Panc1 (cell line): ENCODE data around the gene PROSER3. TPM values are rescaled to one million over a fixed set of nuclear protein-coding genes. Genes with fewer than 3 reads are reported as not detected.

Experiments
- ATAC-seq: fragments of 200-7000 bp; cut with Tn5 transposase; 2 replicates; pipeline ENCODE4 v1.9.1; 2020; ENCODE audit warnings: mild to moderate bottlenecking, moderate library complexity
- BruUV-seq: library from RNA; stranded (reverse); fragments of 400-500 nt; replicated peaks from 2 replicates; lab custom pipeline; 2021; lab: Mats Ljungman, UMichigan
- CTCF ChIA-PET: fragments of 300-600 bp; sonication (Branson Sonifier 250); formaldehyde crosslinking; loops from one replicate; lab custom pipeline; 2022; ENCODE audit warnings: antibody characterized with exemption; lab: Charles Lee
- POLR2A ChIA-PET: fragments of 300-600 bp; sonication (Branson Sonifier 250); formaldehyde crosslinking; loops from one replicate; lab custom pipeline; 2022; ENCODE audit warnings: antibody characterized with exemption; lab: Charles Lee
- DNase-seq: peaks from one replicate; pipeline ENCODE4 v3.0.0-alpha.2; 2010; ENCODE audit warnings: low read depth, low spot score
- H3K27ac ChIP-seq: 2 replicates; pipeline ENCODE4 v1.5.1; 2011; ENCODE audit warnings: mild to moderate bottlenecking, low read length, inconsistent platforms
- H3K27me3 ChIP-seq: fragments of 200-500 bp; sonication (Bioruptor generic); 2 replicates; pipeline ENCODE4 v1.6.0; 2014; ENCODE audit warnings: low read length, inconsistent platforms; ENCODE audit not compliant: control insufficient read depth, insufficient read depth
- H3K36me3 ChIP-seq: fragments of 200-500 bp; sonication (Bioruptor generic); 2 replicates; pipeline ENCODE4 v1.5.1; 2014; ENCODE audit warnings: inconsistent platforms, mild to moderate bottlenecking, low read length, moderate library complexity; ENCODE audit not compliant: control insufficient read depth, insufficient read depth
- H3K4me1 ChIP-seq: 2 replicates; pipeline ENCODE4 v1.5.1; 2011; ENCODE audit warnings: inconsistent platforms, mild to moderate bottlenecking, low read length, moderate library complexity; ENCODE audit not compliant: control insufficient read depth, insufficient read depth
- H3K4me3 ChIP-seq, 2 experiments: 2 replicates each; pipeline ENCODE4 v1.5.1; 2011 to 2012; ENCODE audit warnings: low read depth in 2 of 2, low read length in 2 of 2, mild to moderate bottlenecking in 2 of 2, inconsistent platforms in 1 of 2, moderate library complexity in 1 of 2
- H3K9me3 ChIP-seq: fragments of 200-500 bp; sonication (Bioruptor generic); 2 replicates; pipeline ENCODE4 v1.5.1; 2014; ENCODE audit warnings: low read depth, mild to moderate bottlenecking, inconsistent platforms, low read length, moderate library complexity; ENCODE audit not compliant: control insufficient read depth, insufficient read depth
- CTCF ChIP-seq: fragments of 450-650 bp; IDR thresholded peaks from 2 replicates; pipeline ENCODE4 v1.5.1; 2017; ENCODE audit warnings: mild to moderate bottlenecking
- POLR2AphosphoS5 ChIP-seq: IDR thresholded peaks from 2 replicates; pipeline ENCODE4 v1.6.1; 2012; ENCODE audit warnings: mild to moderate bottlenecking, low read depth, low read length, moderate library complexity
- REST ChIP-seq, 2 experiments: IDR thresholded peaks; 2 replicates each; pipeline ENCODE4 v1.6.1; 2011 to 2012; ENCODE audit warnings: low read depth in 2 of 2, control low read depth in 1 of 2, low read length in 1 of 2, mild to moderate bottlenecking in 1 of 2, moderate library complexity in 1 of 2; ENCODE audit not compliant: insufficient read depth in 1 of 2
- SIN3A ChIP-seq: IDR thresholded peaks from 2 replicates; pipeline ENCODE4 v1.6.1; 2012; ENCODE audit warnings: low read depth, mild to moderate bottlenecking, low read length, moderate library complexity, borderline replicate concordance; ENCODE audit not compliant: insufficient read depth
- TCF7L2 ChIP-seq: IDR thresholded peaks from 2 replicates; pipeline ENCODE4 v1.6.1; 2011; ENCODE audit warnings: mild to moderate bottlenecking, low read depth, low read length, inconsistent platforms
- in situ Hi-C: cut with HindIII; loops from 2 replicates; pipeline ENCODE4 v1.10.0; 2016; ENCODE audit warnings: low sequenced_read_pairs, low pct_unique_long_range_greater_than_20kb
- intact Hi-C: fragments of 100-400 bp; cut with micrococcal nuclease; formaldehyde crosslinking; loops from one replicate; pipeline ENCODE4 v1.10.0; 2022; ENCODE audit not compliant: unreplicated experiment
- total RNA-seq: library from RNA; stranded (reverse); gene quantifications from one replicate; pipeline ENCODE4 v1.2.1, GENCODE V29; 2021; ENCODE audit not compliant: unreplicated experiment

Gene PROSER3
- total RNA-seq, 1 experiment from 2014 or later, result 63.9 TPM

- in situ Hi-C loops, result no loop called here
- H3K9me3 ChIP-seq, result no peaks in the 10 kb centered on the region
- H3K36me3 ChIP-seq, result peaks cover 3% of the 10 kb centered on the region; the same call in 1 of the 2 replicates
- peak overlapping the region; percentile 67 to 79 for H3K4me3 ChIP-seq
- H3K4me1 ChIP-seq, result peaks cover 18% of the 10 kb centered on the region
- H3K27ac ChIP-seq, result peak overlapping the region; percentile 78; the same call in 1 of the 2 replicates
- TF ChIP-seq POLR2AphosphoS5 (no peak; the same call in 1 of the 2 replicates), TCF7L2 (no peak), REST (IDR thresholded peaks at IDR 0.05; ENCODE audit: insufficient read depth in 1 of 2, low read depth in 2 of 2, low read length in 1 of 2) (no peak), CTCF (no peak), SIN3A (no peak)
- no peak for DNase-seq
- ChIA-PET POLR2A (interaction anchor here (1.0 kb wide), 1 partner anchor 8 kb away, joined by 5 read pairs; the partner anchor contains the start of gene LIN37), CTCF (no interaction called here)
- BruUV-seq, result no TSS peak
- no peaks in the 10 kb centered on the region for H3K27me3 ChIP-seq
- intact Hi-C loops, result no loop called here
- no peak; the same call in 1 of the 2 replicates for ATAC-seq
Observed at GRCh38 chr19:35739275-35740107, 18.5 kb upstream of the PROSER3 start.

GRCh38 chr19:35740108-35740422 is 17.9 kb upstream of the PROSER3 start:
- Histone ChIP-seq H3K9me3 (no peaks in the 10 kb centered on the region), H3K36me3 (peaks cover 3% of the 10 kb centered on the region; the same call in 1 of the 2 replicates), H3K27ac (peak overlapping the region; percentile 78), H3K27me3 (no peaks in the 10 kb centered on the region), H3K4me1 (peaks cover 18% of the 10 kb centered on the region), H3K4me3 (peak overlapping the region; percentile 67 to 79)
- DNase-seq, result no peak
- peak; percentile 47 for ATAC-seq
- TF ChIP-seq SIN3A (no peak), REST (IDR thresholded peaks at IDR 0.05; ENCODE audit: insufficient read depth in 1 of 2, low read depth in 2 of 2, low read length in 1 of 2) (no peak), POLR2AphosphoS5 (no peak), CTCF (no peak), TCF7L2 (no peak)
- POLR2A ChIA-PET, result no interaction called here
- in situ Hi-C loops, result no loop called here
- BruUV-seq, result no TSS peak
- CTCF ChIA-PET, result interaction anchor here (0.6 to 0.7 kb wide), 2 partner anchors 391 to 616 kb away, joined by 3 read pairs; no protein-coding TSS in a partner anchor
- intact Hi-C loops, result no loop called here
